HG02642 (cell line): ENCODE measurements around the gene OTUD7B.

ENCODE experiments used
- ATAC-seq: cut with Tn5 transposase; IDR thresholded peaks from one replicate; pipeline ENCODE4 v1.9.1; 2021; ENCODE audit warnings: mild to moderate bottlenecking; ENCODE audit not compliant: unreplicated experiment, poor library complexity

The OTUD7B gene

GRCh38 chr1:150005606-150006005 is 4.9 kb downstream of the OTUD7B start:
- ATAC-seq: no peak

GRCh38 chr1:150003801-150004200 is 6.7 kb downstream of the OTUD7B start:
- ATAC-seq: no peak

- no peak for ATAC-seq
These were observed 8.3 kb downstream of the OTUD7B start for GRCh38 chr1:150002217-150002616.

- no peak for ATAC-seq
These were observed 9.1 kb downstream of the OTUD7B start for GRCh38 chr1:150001415-150001814.

- ATAC-seq: peak; percentile 72
These were observed 12.8 kb downstream of the OTUD7B start for GRCh38 chr1:149997585-149998262.

GRCh38 chr1:149995927-149996326 is 14.6 kb downstream of the OTUD7B start:
- no peak for ATAC-seq

GRCh38 chr1:149993764-149994163 is 16.8 kb downstream of the OTUD7B start:
- ATAC-seq: no peak

- no peak for ATAC-seq
These were observed 17.3 kb downstream of the OTUD7B start for GRCh38 chr1:149993181-149993580.

- no peak for ATAC-seq
These were observed 23.3 kb downstream of the OTUD7B start for GRCh38 chr1:149987297-149987595.

GRCh38 chr1:149986486-149987296 is 23.8 kb downstream of the OTUD7B start:
- no peak for ATAC-seq

- ATAC-seq: no peak
These were observed 30.5 kb downstream of the OTUD7B start for GRCh38 chr1:149979972-149980540.

GRCh38 chr1:149979245-149979971 is 31.1 kb downstream of the OTUD7B start:
- ATAC-seq: no peak

- ATAC-seq: no peak
These were observed 31.9 kb downstream of the OTUD7B start for GRCh38 chr1:149978547-149979023.

GRCh38 chr1:149977345-149977744 is 33.2 kb downstream of the OTUD7B start:
- ATAC-seq: no peak

- ATAC-seq: no peak
These were observed 38.0 kb downstream of the OTUD7B start for GRCh38 chr1:149972547-149972946.

- no peak for ATAC-seq
These were observed 42.9 kb downstream of the OTUD7B start for GRCh38 chr1:149967646-149968045.

- no peak for ATAC-seq
These were observed 43.5 kb downstream of the OTUD7B start for GRCh38 chr1:149967041-149967440.

GRCh38 chr1:149966405-149966804 is 44.1 kb downstream of the OTUD7B start:
- no peak for ATAC-seq

GRCh38 chr1:149965440-149965839 is 45.1 kb downstream of the OTUD7B start:
- ATAC-seq: no peak

GRCh38 chr1:149963358-149963757 is 47.2 kb downstream of the OTUD7B start:
- ATAC-seq: no peak

GRCh38 chr1:149962736-149963135 is 47.8 kb downstream of the OTUD7B start:
- no peak for ATAC-seq
